ENCODE results near the gene DPH6. TPM values are rescaled to one million over a fixed set of nuclear protein-coding genes. Genes with fewer than 3 reads are reported as not detected.
"Not testable (repeated sequence)": the region's sequence is repeated elsewhere in the genome, so short reads cannot be mapped to it uniquely, and the experiment has no call there.

The DPH6 gene
- polyA plus RNA-seq, 1 donor: 14.6 TPM

DNA sequence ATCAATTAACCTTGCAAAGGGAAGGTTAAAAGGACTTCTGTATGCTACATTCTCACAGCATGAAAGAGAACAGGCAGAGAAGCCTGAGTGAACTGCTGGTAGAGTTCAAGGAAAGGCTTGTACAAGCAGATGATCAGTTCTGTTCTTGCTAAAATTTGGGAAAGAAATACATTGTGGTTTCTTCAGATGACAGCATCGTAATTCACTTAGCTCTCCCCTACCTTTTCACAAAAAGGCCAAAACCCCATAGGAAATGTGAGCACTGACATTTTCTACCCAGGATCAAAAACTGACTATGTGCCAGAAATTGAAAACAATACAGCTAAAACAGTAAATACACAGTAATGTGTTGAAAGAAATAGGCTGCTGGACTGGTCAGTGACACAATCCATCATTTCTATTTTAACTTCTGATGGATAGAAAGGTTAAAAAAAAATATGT, 216.4 kb downstream of the DPH6 start:
- no peak for DNase-seq (ENCODE audit: low read depth)

GRCh38 chr15:35328836-35329235, 217.1 kb downstream of the DPH6 start:
- DNase-seq (ENCODE audit: low read depth): not testable (repeated sequence)

DNA sequence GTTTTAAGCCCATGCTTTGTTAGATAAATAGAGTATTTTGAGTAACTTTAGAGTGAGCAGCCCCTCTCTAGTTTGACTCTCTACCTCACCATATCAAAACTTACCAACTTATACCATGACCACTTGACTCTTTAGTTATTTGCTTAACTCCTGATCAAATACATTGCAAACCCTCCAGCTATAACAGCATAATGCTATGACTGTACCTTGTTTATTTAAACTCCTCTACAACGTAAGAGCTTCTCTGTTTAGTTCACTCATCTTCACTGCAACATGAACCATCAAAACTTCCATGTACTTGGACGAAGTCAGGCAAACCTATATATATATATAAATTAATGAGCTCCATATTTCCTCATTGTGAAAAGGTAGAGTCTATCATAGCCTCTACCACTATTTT, 218.2 kb downstream of the DPH6 start:
- no peak for DNase-seq (ENCODE audit: low read depth)

DNA sequence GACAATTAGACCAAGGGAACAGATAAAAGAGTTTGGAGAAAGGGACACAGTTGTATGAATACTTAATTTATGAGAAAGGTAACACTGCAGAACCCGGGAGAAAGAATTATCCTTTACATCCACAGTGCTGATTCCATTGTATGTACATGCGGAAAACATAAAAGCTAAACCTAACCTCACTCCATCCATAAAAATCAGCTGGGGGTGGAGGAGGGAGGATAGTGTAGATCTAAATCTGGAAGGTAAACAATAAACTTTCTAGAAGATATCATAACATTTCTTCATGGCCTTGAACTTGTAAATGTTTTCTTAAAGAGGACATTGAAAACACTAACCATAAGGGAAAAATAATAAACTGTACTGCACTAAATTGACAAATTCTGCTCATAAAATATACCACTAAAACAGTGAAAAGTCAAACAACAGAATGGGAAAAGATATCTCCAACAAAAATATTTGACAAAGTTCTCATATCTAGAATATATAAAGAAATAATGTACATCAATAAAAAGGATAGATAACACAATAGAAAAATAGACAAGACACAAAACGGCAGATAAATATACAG, 220.5 kb downstream of the DPH6 start:
- no peak for DNase-seq (ENCODE audit: low read depth)

DNA sequence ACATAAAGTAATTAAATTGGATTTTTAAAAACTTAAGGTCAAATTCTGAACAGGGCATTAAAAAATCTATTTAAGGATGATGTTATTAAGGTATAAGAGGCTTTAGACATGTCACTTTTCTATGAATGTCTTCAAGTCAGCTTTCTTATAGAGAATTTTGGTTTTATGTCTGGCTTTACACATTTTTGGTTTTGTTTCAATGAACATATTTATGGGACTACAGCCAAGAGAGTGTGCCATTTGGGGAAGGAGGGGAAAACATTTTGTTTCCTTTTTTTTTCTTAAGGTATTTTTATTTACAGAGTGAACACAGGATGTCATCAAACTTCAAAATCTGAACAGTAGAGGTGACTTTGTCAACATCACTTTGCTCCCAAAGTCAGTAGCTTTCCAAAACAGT, 222.8 kb downstream of the DPH6 start:
- no peak for DNase-seq (ENCODE audit: low read depth)

- no peak for DNase-seq (ENCODE audit: low read depth)
These were observed 224.0 kb downstream of the DPH6 start for GRCh38 chr15:35321926-35322325.

- DNase-seq (ENCODE audit: low read depth): no peak
These were observed 225.1 kb downstream of the DPH6 start for GRCh38 chr15:35320911-35321310.

Measured in forelimb muscle (tissue), 1 donor.